Lower lobe of right lung (tissue), 2 donors: Measurements from ENCODE around the gene SLC39A8. TPM values are rescaled to one million over a fixed set of nuclear protein-coding genes. Genes with fewer than 3 reads are reported as not detected.

Experiments used
- ATAC-seq, 2 donors: fragments of 200-7000 bp; cut with Tn5 transposase; one replicate each; pipeline ENCODE4 v1.9.1; 2020 to 2022; ENCODE audit warnings: mild to moderate bottlenecking in 2 of 2, moderate library complexity in 2 of 2
- DNase-seq: peaks from one replicate; pipeline ENCODE4 v3.0.0-alpha.2; 2020
- H3K27ac ChIP-seq: fragments of 200-600 bp; one replicate; pipeline ENCODE4 v1.8.0; 2022
- H3K27me3 ChIP-seq: fragments of 200-600 bp; one replicate; pipeline ENCODE4 v1.8.0; 2022; ENCODE audit warnings: low read depth
- H3K36me3 ChIP-seq: fragments of 200-600 bp; one replicate; pipeline ENCODE4 v1.8.0; 2022; ENCODE audit warnings: mild to moderate bottlenecking
- H3K4me1 ChIP-seq: fragments of 200-600 bp; one replicate; pipeline ENCODE4 v1.8.0; 2022
- H3K4me3 ChIP-seq: fragments of 200-600 bp; one replicate; pipeline ENCODE4 v1.8.0; 2022; ENCODE audit warnings: mild to moderate bottlenecking
- H3K9me3 ChIP-seq: fragments of 200-600 bp; one replicate; pipeline ENCODE4 v1.8.0; 2022
- intact Hi-C: fragments of 100-400 bp; cut with DNase I; formaldehyde crosslinking; loops from one replicate; pipeline ENCODE4 v1.11.0; 2022
- total RNA-seq: library from RNA; stranded (reverse); fragmentation: NEBNext Ultra II Directional; extraction: Animal tissue kit (Norgen Biotek cat#: 25700); gene quantifications from one replicate; pipeline ENCODE4 v1.2.1, GENCODE V29; 2021
- TF ChIP-seq, protein P1 (sequence below): fragments of 200-600 bp; IDR thresholded peaks from one replicate; pipeline ENCODE4 v1.8.0; 2022; ENCODE audit warnings: antibody characterized with exemption, mild to moderate bottlenecking
- donor health status: DM: no; HTN: yes; CAD: no; lungs with severe emphysema.

The SLC39A8 gene
- total RNA-seq, 1 donor from 2014 or later = 370 TPM

DNA sequence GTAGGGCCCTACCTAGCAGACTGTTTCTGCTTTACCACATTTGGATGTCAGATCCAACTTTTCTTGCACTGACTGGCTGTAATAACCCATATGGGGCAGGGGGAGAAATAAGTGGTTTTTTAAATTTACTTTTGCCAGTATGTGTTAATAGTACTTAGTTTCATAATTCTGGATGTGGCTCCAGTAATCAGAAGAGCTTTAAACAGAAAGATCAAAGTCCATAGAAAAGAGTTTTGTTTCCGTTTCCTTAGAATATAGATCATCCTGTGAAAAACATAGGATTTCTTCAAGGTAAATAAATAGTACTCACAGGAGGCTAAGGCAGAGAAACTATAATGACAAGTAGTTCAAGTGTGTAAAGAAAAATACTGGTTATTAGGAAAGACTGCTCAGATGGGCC lies 85.6 kb downstream of the SLC39A8 start:
- ATAC-seq = no peak
- Histone ChIP-seq H3K4me1 (no peaks in the 10 kb centered on the region), H3K36me3 (peaks cover 7% of the 10 kb centered on the region), H3K9me3 (no peaks in the 10 kb centered on the region), H3K4me3 (no peak overlapping the region), H3K27me3 (no peaks in the 10 kb centered on the region), H3K27ac (no peak overlapping the region)
- no peak for DNase-seq
- intact Hi-C loops = no loop called here
- TF ChIP-seq, protein P1, sequence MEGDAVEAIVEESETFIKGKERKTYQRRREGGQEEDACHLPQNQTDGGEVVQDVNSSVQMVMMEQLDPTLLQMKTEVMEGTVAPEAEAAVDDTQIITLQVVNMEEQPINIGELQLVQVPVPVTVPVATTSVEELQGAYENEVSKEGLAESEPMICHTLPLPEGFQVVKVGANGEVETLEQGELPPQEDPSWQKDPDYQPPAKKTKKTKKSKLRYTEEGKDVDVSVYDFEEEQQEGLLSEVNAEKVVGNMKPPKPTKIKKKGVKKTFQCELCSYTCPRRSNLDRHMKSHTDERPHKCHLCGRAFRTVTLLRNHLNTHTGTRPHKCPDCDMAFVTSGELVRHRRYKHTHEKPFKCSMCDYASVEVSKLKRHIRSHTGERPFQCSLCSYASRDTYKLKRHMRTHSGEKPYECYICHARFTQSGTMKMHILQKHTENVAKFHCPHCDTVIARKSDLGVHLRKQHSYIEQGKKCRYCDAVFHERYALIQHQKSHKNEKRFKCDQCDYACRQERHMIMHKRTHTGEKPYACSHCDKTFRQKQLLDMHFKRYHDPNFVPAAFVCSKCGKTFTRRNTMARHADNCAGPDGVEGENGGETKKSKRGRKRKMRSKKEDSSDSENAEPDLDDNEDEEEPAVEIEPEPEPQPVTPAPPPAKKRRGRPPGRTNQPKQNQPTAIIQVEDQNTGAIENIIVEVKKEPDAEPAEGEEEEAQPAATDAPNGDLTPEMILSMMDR = no peak

GRCh38 chr4:102259081-102259480 lies 86.2 kb downstream of the SLC39A8 start:
- no peak overlapping the region for H3K4me3 ChIP-seq
- H3K9me3 ChIP-seq = no peaks in the 10 kb centered on the region
- peaks cover 7% of the 10 kb centered on the region for H3K36me3 ChIP-seq
- intact Hi-C loops = no loop called here
- TF ChIP-seq, protein P1 = no peak
- no peaks in the 10 kb centered on the region for H3K4me1 ChIP-seq
- ATAC-seq (no peak), DNase-seq (no peak)
- H3K27me3 ChIP-seq = no peaks in the 10 kb centered on the region
- H3K27ac ChIP-seq = no peak overlapping the region

DNA sequence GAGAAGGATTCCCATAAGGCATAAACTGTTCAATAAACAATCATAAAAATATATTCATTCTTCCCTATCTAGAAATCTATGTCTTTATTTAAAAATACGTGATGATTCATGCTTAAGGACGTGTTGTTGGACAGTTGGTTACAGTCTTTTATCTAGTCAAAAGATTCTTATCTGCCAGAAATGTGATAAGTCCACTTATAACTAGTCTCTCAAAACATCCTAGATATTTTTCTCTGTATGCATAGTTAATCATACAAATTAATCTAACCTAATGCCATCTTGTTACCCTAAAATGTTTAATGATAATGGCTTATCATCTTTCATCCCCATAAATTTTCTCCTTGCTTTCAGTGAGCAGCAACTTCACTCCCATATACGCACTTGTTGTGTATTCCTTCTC lies 89.0 kb downstream of the SLC39A8 start:
- Histone ChIP-seq H3K4me3 (no peak overlapping the region), H3K27me3 (no peaks in the 10 kb centered on the region), H3K36me3 (no peaks in the 10 kb centered on the region), H3K27ac (no peak overlapping the region), H3K9me3 (no peaks in the 10 kb centered on the region), H3K4me1 (no peaks in the 10 kb centered on the region)
- ATAC-seq (no peak), DNase-seq (no peak)
- intact Hi-C loops = no loop called here
- TF ChIP-seq, protein P1 = no peak

DNA sequence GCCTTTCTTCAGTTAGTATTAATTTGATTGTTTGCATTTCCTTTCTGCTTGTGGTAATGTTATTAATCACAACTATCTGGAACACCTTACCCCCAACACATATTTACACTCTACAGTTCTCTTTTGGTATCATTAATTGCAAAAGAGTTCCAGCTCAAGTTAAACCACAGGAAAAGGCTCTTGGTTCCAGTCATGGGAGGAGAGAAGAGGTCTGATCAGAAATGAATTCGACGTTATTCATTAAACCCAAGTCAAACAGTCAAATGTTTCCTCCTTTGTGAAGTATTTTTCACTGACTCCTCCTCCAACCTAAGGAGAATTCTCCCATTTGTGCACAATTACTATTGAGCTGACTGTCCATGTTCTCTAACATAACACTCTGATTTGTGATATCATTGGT lies 91.4 kb downstream of the SLC39A8 start:
- no peak overlapping the region for H3K27ac ChIP-seq
- H3K36me3 ChIP-seq = no peaks in the 10 kb centered on the region
- no peak overlapping the region for H3K4me3 ChIP-seq
- DNase-seq = no peak
- no peaks in the 10 kb centered on the region for H3K4me1 ChIP-seq
- peak; percentile 49 to 71 for ATAC-seq
- no peaks in the 10 kb centered on the region for H3K27me3 ChIP-seq
- H3K9me3 ChIP-seq = no peaks in the 10 kb centered on the region
- intact Hi-C loops = no loop called here
- TF ChIP-seq, protein P1 = no peak

DNA sequence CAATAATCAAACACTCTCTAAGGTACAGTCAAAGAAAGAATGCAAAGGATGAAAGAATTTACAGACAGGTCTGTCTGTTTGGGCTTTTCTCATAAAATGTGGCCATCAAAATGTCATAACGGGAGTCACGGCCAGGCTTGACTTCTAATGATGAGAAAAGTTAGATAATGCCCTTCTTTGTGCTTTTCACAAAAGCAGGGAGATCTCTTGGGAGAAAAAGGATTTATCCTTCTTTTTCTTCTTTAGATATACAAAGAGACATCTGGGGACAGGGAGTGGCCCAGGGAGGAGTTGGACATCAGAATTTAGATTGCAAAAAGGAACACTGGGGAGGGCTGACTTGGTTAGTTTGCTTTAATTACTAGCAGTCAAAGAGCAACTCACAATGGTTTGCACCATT lies 93.1 kb downstream of the SLC39A8 start:
- no peaks in the 10 kb centered on the region for H3K4me1 ChIP-seq
- DNase-seq (no peak), ATAC-seq (no peak)
- no peaks in the 10 kb centered on the region for H3K9me3 ChIP-seq
- no peak overlapping the region for H3K27ac ChIP-seq
- TF ChIP-seq, protein P1 = no peak
- no peak overlapping the region for H3K4me3 ChIP-seq
- H3K36me3 ChIP-seq = no peaks in the 10 kb centered on the region
- H3K27me3 ChIP-seq = no peaks in the 10 kb centered on the region
- intact Hi-C loops = no loop called here

GRCh38 chr4:102250341-102250740 lies 94.9 kb downstream of the SLC39A8 start:
- ATAC-seq = no peak
- intact Hi-C loops = no loop called here
- DNase-seq = no peak
- Histone ChIP-seq H3K36me3 (no peaks in the 10 kb centered on the region), H3K4me3 (no peak overlapping the region), H3K9me3 (no peaks in the 10 kb centered on the region), H3K4me1 (no peaks in the 10 kb centered on the region), H3K27ac (no peak overlapping the region), H3K27me3 (no peaks in the 10 kb centered on the region)
- TF ChIP-seq, protein P1 = no peak
